SK-N-MC (cell line): ENCODE measurements around the gene OR11A1.

Source experiments
- EZH2 ChIP-seq: fragments of 200-600 bp; sonication (generic); IDR thresholded peaks from one replicate; pipeline ENCODE4 v1.6.1; 2017; ENCODE audit warnings: antibody characterized with exemption
- FOXP2 ChIP-seq: optimal IDR thresholded peaks from 2 replicates; pipeline ENCODE3; 2011; ENCODE audit warnings: mild to moderate bottlenecking, moderate library complexity; ENCODE audit not compliant: insufficient read depth; ENCODE audit errors: extremely low read length, control extremely low read depth
- POLR2AphosphoS5 ChIP-seq: IDR thresholded peaks from 2 replicates; pipeline ENCODE4 v1.6.1; 2012; ENCODE audit warnings: mild to moderate bottlenecking, low read depth, low read length, borderline replicate concordance

- TF ChIP-seq EZH2 (no peak), POLR2AphosphoS5 (no peak), FOXP2 (no peak)
These were observed 30.2 kb downstream of the OR11A1 start for GRCh38 chr6:29426654-29427053.
